SK-N-SH (cell line): ENCODE measurements around the gene FDXR. TPM values are rescaled to one million over a fixed set of nuclear protein-coding genes. Genes with fewer than 3 reads are reported as not detected.

Experiments used
- CTCF ChIA-PET: fragments of 300-600, 350-600 bp; formaldehyde crosslinking; extraction: SDS; loops from one replicate; lab custom pipeline; 2021; lab: Yijun Ruan, JAX
- POLR2A ChIA-PET: fragments of 350-600 bp; sonication (Branson Sonifier 250); formaldehyde crosslinking; extraction: SDS; loops from one replicate; lab custom pipeline; 2020; ENCODE audit warnings: antibody characterized with exemption, inconsistent platforms; lab: Yijun Ruan, JAX
- DNase-seq: peaks from one replicate; pipeline ENCODE4 v3.0.0; 2012
- H2AFZ ChIP-seq: fragments of 200-600 bp; sonication (generic); 2 replicates; pipeline ENCODE4 v1.8.1; 2016; ENCODE audit warnings: antibody characterized with exemption, mild to moderate bottlenecking, low read depth
- H3F3A ChIP-seq: fragments of 200-600 bp; sonication (generic); replicated peaks from 2 replicates; pipeline ENCODE3; 2016; ENCODE audit warnings: antibody characterized with exemption, mild to moderate bottlenecking; ENCODE audit not compliant: insufficient read depth
- H3K27ac ChIP-seq, 2 experiments: fragments of 200-500 bp in 1 of 2; fragments of 200-600 bp in 1 of 2; sonication (Bioruptor generic) in 1 of 2; sonication (generic), shearing (Covaris generic) in 1 of 2; 2 replicates each; pipeline versions ENCODE4 v1.5.1 to v1.6.1; 2014 to 2016; ENCODE audit warnings: low read depth in 2 of 2, inconsistent platforms in 1 of 2, low read length in 1 of 2, mild to moderate bottlenecking in 1 of 2, mixed read lengths in 1 of 2
- H3K27me3 ChIP-seq: fragments of 200-600 bp; sonication (generic), shearing (Covaris generic); 2 replicates; pipeline ENCODE4 v1.6.1; 2016; ENCODE audit warnings: mixed run types; ENCODE audit not compliant: insufficient read depth
- H3K36me3 ChIP-seq, 2 experiments: fragments of 200-500 bp in 1 of 2; fragments of 200-600 bp in 1 of 2; sonication (Bioruptor generic) in 1 of 2; sonication (generic) in 1 of 2; replicated peaks in 1 of 2; 2 replicates each; pipeline versions ENCODE3 to v1.5.1; 2014 to 2016; ENCODE audit warnings: low read length in 1 of 2, mild to moderate bottlenecking in 1 of 2; ENCODE audit not compliant: insufficient read depth in 2 of 2, control insufficient read depth in 1 of 2
- H3K4me1 ChIP-seq, 2 experiments: fragments of 200-500 bp in 1 of 2; fragments of 200-600 bp in 1 of 2; sonication (Bioruptor generic) in 1 of 2; sonication (generic), shearing (Covaris generic) in 1 of 2; 2 replicates each; pipeline versions ENCODE4 v1.5.1 to v1.6.1; 2014 to 2016; ENCODE audit warnings: low read depth in 1 of 2, low read length in 1 of 2, mixed run types in 1 of 2; ENCODE audit not compliant: insufficient read depth in 2 of 2, control insufficient read depth in 1 of 2
- H3K4me2 ChIP-seq: fragments of 200-600 bp; sonication (generic), shearing (Covaris generic); 2 replicates; pipeline ENCODE4 v1.6.1; 2017; ENCODE audit warnings: mixed run types
- H3K4me3 ChIP-seq, 2 experiments: fragments of 200-500 bp in 1 of 2; fragments of 200-600 bp in 1 of 2; sonication (Bioruptor generic) in 1 of 2; sonication (generic), shearing (Covaris generic) in 1 of 2; 2 replicates each; pipeline versions ENCODE4 v1.5.1 to v1.8.1; 2014 to 2016; ENCODE audit warnings: low read depth in 2 of 2, inconsistent platforms in 1 of 2, low read length in 1 of 2, mild to moderate bottlenecking in 1 of 2, mixed read lengths in 1 of 2, moderate library complexity in 1 of 2
- H3K79me2 ChIP-seq: fragments of 200-600 bp; sonication (generic); 2 replicates; pipeline ENCODE4 v1.8.1; 2017; ENCODE audit warnings: mild to moderate bottlenecking; ENCODE audit not compliant: insufficient read depth
- H3K9ac ChIP-seq: fragments of 200-600 bp; sonication (generic); 2 replicates; pipeline ENCODE4 v1.6.1; 2017; ENCODE audit warnings: mixed run types
- H3K9me2 ChIP-seq: fragments of 200-600 bp; sonication (generic); 2 replicates; pipeline ENCODE4 v1.6.1; 2017; ENCODE audit warnings: mixed run types
- H3K9me3 ChIP-seq: fragments of 200-600 bp; sonication (generic); 2 replicates; pipeline ENCODE4 v1.6.1; 2017; ENCODE audit warnings: mixed run types, mild to moderate bottlenecking, moderate library complexity
- H4K20me1 ChIP-seq: fragments of 200-600 bp; sonication (generic); 2 replicates; pipeline ENCODE4 v1.6.1; 2017; ENCODE audit warnings: mild to moderate bottlenecking, mixed run types; ENCODE audit not compliant: insufficient read depth
- GATA2 ChIP-seq: sonication (generic); formaldehyde crosslinking; IDR thresholded peaks from 2 replicates; pipeline ENCODE4 v1.5.0; 2020; ENCODE audit warnings: mild to moderate bottlenecking, missing genetic modification reagents
- JUND ChIP-seq: IDR thresholded peaks from 2 replicates; pipeline ENCODE4 v1.4.0; 2012
- NFIC ChIP-seq: IDR thresholded peaks from 2 replicates; pipeline ENCODE4 v1.4.0; 2012; ENCODE audit warnings: borderline replicate concordance
- RAD21 ChIP-seq: IDR thresholded peaks from 2 replicates; pipeline ENCODE4 v1.6.1; 2012; ENCODE audit warnings: mild to moderate bottlenecking, low read length
- RXRA ChIP-seq: IDR thresholded peaks from 2 replicates; pipeline ENCODE4 v1.4.0; 2012; ENCODE audit warnings: low read depth, mild to moderate bottlenecking, borderline replicate concordance
- SIN3A ChIP-seq: IDR thresholded peaks from 2 replicates; pipeline ENCODE4 v1.6.1; 2012; ENCODE audit warnings: low read depth, mild to moderate bottlenecking, low read length, moderate library complexity, borderline replicate concordance
- SMC3 ChIP-seq: IDR thresholded peaks from 2 replicates; pipeline ENCODE4 v1.6.1; 2012; ENCODE audit warnings: low read depth, low read length, improper control_type of control experiment
- YY1 ChIP-seq: IDR thresholded peaks from 2 replicates; pipeline ENCODE4 v1.4.0; 2012; ENCODE audit warnings: low read depth, mild to moderate bottlenecking
- WGBS: methylation state at CpG from one replicate; pipeline ENCODE4 v1.1.6; 2017; ENCODE audit warnings: low lambda C conversion rate; 5-methylcytosine and 5-hydroxymethylcytosine counted together
- polyA plus RNA-seq, 3 experiments: library from polyadenylated mRNA; depleted of rRNA; stranded (reverse); fragments of >200 nt; gene quantifications; 2 replicates each; pipeline ENCODE4 v1.2.3, GENCODE V29; 2012
- TF ChIP-seq, protein P1 (sequence below): IDR thresholded peaks from 2 replicates; pipeline ENCODE4 v1.4.0; 2012; ENCODE audit warnings: low read depth, borderline replicate concordance
- TF ChIP-seq, protein P2 (sequence below): IDR thresholded peaks from 2 replicates; pipeline ENCODE4; 2012
- TF ChIP-seq, protein P3 (sequence below): IDR thresholded peaks from 2 replicates; pipeline ENCODE4 v1.4.0; 2012; ENCODE audit warnings: low read depth, borderline replicate concordance
- TF ChIP-seq, protein P4 (sequence below): IDR thresholded peaks from 2 replicates; pipeline ENCODE4 v1.6.1; 2012; ENCODE audit warnings: mild to moderate bottlenecking, low read depth, low read length, moderate library complexity
- TF ChIP-seq, protein P5 (sequence below): fragments of 150-350 bp; IDR thresholded peaks from 2 replicates; pipeline ENCODE4 v1.6.1; 2016; ENCODE audit warnings: mild to moderate bottlenecking, low read depth, low read length

Gene FDXR
- polyA plus RNA-seq, 1 of the 3 experiments (the other 2 are of a cell fraction), result 86.7 TPM

DNA sequence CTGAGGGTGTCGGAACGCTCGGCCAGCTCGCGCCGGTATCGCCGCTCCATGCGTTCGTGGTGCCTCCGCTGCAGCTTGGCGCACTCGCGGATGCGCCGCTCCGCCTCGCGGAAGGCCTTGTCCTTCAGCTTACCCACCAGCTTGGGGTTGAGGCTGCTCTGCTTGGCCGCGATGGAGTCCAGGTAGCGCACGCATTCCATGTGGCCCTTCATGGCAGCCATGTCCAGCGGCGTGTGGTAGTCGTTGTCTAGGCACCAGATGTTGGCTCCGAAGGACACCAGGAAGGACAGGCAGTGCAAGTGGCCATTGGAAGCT, 47.5 kb upstream of the FDXR start:
- H3K27me3 ChIP-seq, result peaks cover 38% of the 10 kb centered on the region
- ChIA-PET POLR2A (no interaction called here), CTCF (interaction anchor here (0.6 to 12.1 kb wide), 8 partner anchors 17 to 282 kb away, joined by 3 to 286 read pairs (median 4); no protein-coding TSS in a partner anchor)

DNA sequence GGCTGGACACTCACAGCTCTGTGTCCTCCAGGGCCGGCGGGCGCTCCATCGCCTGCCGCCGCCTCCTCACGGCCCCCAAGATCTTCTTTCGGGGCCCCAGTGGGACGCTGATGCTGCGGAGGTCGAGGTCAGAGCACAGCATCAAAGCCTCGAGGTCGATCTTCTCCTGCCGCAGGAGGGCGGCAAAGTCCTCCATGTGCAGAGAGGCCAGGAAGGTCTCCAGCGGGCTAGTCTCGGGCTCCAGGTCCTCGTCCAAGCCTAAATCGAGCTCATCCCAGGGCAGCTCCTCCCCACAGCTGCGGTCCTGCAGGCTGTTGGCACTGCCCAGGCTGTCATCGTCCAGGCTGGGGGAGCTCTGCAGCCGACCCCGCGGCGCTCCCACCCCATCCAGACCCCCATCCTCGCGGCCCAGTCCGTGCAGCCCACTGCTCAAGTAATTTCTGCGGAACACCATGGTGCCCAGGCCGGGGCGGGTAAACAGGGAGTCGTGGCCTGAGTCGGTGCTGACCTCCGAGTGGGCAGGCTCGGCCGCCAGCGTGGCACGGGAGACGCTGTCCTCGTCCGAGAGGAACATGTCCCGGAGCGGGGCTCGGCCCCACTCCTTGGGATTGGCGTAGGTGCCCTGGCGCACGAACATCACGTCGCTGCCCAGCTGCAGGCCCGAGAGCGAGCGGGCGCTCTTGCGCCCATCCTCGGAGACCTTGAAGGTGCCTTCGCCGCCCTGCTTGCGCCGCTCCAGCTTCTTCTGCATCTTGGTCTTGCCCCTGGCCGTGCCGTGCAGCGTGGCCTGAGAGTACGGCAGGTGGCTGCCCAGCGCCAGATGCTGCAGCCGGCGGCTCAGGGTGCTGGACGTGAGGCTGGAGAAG, 46.9 kb upstream of the FDXR start:
- no peaks in the 10 kb centered on the region for H3F3A ChIP-seq
- WGBS, result 82% methylated on average over 54 of the region's 67 CpGs
- no peaks in the 10 kb centered on the region for H3K9me2 ChIP-seq
- ChIA-PET CTCF (interaction anchor here (0.6 to 12.1 kb wide), 8 partner anchors 17 to 282 kb away, joined by 3 to 286 read pairs (median 5); no protein-coding TSS in a partner anchor), POLR2A (no interaction called here)
- no peaks in the 10 kb centered on the region for H3K36me3 ChIP-seq
- H3K4me2 ChIP-seq, result no peak overlapping the region
- H3K79me2 ChIP-seq, result no peaks in the 10 kb centered on the region
- H2AFZ ChIP-seq, result no peak overlapping the region
- peaks cover 0 to 18% of the 10 kb centered on the region in 2 experiments; a peak in 1 of 4 replicates for H3K4me1 ChIP-seq
- H3K4me3 ChIP-seq, result no peak overlapping the region
- no peak overlapping the region for H3K9ac ChIP-seq
- no peak for DNase-seq
- H3K27ac ChIP-seq, result no peak overlapping the region
- peaks cover 32% of the 10 kb centered on the region for H3K27me3 ChIP-seq
- H3K9me3 ChIP-seq, result no peaks in the 10 kb centered on the region
- H4K20me1 ChIP-seq, result no peaks in the 10 kb centered on the region
- TF ChIP-seq, protein P1, sequence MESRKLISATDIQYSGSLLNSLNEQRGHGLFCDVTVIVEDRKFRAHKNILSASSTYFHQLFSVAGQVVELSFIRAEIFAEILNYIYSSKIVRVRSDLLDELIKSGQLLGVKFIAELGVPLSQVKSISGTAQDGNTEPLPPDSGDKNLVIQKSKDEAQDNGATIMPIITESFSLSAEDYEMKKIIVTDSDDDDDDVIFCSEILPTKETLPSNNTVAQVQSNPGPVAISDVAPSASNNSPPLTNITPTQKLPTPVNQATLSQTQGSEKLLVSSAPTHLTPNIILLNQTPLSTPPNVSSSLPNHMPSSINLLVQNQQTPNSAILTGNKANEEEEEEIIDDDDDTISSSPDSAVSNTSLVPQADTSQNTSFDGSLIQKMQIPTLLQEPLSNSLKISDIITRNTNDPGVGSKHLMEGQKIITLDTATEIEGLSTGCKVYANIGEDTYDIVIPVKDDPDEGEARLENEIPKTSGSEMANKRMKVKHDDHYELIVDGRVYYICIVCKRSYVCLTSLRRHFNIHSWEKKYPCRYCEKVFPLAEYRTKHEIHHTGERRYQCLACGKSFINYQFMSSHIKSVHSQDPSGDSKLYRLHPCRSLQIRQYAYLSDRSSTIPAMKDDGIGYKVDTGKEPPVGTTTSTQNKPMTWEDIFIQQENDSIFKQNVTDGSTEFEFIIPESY, result no peak
- TF ChIP-seq RAD21 (no peak), YY1 (no peak), SMC3 (no peak), RXRA (no peak), NFIC (no peak), SIN3A (no peak)
- TF ChIP-seq, protein P2, sequence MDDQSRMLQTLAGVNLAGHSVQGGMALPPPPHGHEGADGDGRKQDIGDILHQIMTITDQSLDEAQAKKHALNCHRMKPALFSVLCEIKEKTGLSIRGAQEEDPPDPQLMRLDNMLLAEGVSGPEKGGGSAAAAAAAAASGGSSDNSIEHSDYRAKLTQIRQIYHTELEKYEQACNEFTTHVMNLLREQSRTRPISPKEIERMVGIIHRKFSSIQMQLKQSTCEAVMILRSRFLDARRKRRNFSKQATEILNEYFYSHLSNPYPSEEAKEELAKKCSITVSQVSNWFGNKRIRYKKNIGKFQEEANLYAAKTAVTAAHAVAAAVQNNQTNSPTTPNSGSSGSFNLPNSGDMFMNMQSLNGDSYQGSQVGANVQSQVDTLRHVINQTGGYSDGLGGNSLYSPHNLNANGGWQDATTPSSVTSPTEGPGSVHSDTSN, result no peak
- TF ChIP-seq, protein P3, sequence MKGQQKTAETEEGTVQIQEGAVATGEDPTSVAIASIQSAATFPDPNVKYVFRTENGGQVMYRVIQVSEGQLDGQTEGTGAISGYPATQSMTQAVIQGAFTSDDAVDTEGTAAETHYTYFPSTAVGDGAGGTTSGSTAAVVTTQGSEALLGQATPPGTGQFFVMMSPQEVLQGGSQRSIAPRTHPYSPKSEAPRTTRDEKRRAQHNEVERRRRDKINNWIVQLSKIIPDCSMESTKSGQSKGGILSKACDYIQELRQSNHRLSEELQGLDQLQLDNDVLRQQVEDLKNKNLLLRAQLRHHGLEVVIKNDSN, result no peak
- TF ChIP-seq, protein P4, sequence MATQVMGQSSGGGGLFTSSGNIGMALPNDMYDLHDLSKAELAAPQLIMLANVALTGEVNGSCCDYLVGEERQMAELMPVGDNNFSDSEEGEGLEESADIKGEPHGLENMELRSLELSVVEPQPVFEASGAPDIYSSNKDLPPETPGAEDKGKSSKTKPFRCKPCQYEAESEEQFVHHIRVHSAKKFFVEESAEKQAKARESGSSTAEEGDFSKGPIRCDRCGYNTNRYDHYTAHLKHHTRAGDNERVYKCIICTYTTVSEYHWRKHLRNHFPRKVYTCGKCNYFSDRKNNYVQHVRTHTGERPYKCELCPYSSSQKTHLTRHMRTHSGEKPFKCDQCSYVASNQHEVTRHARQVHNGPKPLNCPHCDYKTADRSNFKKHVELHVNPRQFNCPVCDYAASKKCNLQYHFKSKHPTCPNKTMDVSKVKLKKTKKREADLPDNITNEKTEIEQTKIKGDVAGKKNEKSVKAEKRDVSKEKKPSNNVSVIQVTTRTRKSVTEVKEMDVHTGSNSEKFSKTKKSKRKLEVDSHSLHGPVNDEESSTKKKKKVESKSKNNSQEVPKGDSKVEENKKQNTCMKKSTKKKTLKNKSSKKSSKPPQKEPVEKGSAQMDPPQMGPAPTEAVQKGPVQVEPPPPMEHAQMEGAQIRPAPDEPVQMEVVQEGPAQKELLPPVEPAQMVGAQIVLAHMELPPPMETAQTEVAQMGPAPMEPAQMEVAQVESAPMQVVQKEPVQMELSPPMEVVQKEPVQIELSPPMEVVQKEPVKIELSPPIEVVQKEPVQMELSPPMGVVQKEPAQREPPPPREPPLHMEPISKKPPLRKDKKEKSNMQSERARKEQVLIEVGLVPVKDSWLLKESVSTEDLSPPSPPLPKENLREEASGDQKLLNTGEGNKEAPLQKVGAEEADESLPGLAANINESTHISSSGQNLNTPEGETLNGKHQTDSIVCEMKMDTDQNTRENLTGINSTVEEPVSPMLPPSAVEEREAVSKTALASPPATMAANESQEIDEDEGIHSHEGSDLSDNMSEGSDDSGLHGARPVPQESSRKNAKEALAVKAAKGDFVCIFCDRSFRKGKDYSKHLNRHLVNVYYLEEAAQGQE, result no peak

More for the DNA sequence above, 47.5 kb upstream of the FDXR start:
- Histone ChIP-seq H2AFZ (no peak overlapping the region), H3K4me2 (no peak overlapping the region), H3K79me2 (no peaks in the 10 kb centered on the region), H3K9me3 (no peaks in the 10 kb centered on the region), H3K4me1 (peaks cover 0 to 19% of the 10 kb centered on the region in 2 experiments; a peak in 1 of 4 replicates), H3K9ac (no peak overlapping the region), H3K9me2 (no peaks in the 10 kb centered on the region), H3K27ac (no peak overlapping the region), H3K4me3 (no peak overlapping the region), H3F3A (no peaks in the 10 kb centered on the region), H3K36me3 (no peaks in the 10 kb centered on the region), H4K20me1 (no peaks in the 10 kb centered on the region)
- no peak for TF ChIP-seq SIN3A
- TF ChIP-seq, protein P5, sequence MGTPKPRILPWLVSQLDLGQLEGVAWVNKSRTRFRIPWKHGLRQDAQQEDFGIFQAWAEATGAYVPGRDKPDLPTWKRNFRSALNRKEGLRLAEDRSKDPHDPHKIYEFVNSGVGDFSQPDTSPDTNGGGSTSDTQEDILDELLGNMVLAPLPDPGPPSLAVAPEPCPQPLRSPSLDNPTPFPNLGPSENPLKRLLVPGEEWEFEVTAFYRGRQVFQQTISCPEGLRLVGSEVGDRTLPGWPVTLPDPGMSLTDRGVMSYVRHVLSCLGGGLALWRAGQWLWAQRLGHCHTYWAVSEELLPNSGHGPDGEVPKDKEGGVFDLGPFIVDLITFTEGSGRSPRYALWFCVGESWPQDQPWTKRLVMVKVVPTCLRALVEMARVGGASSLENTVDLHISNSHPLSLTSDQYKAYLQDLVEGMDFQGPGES, result no peak
- TF ChIP-seq GATA2 (CRISPR knock-in tag), result no peak
- TF ChIP-seq, protein P3, result no peak
- no peak for TF ChIP-seq JUND
- WGBS, result 97% methylated on average over 25 of the region's 27 CpGs
- DNase-seq, result no peak
